SK-N-MC (cell line): Measurements from ENCODE around the gene DRC3.

Source experiments
- DNase-seq: peaks from one replicate; pipeline ENCODE4 v3.0.0-alpha.2; 2011; ENCODE audit warnings: low read depth, low spot score
- H3K27ac ChIP-seq: fragments of 200-600 bp; sonication (generic); 2 replicates; pipeline ENCODE4 v1.5.1; 2016; ENCODE audit warnings: mixed run types
- H3K36me3 ChIP-seq: fragments of 200-600 bp; sonication (generic); 2 replicates; pipeline ENCODE4 v1.6.1; 2017; ENCODE audit warnings: antibody characterized with exemption, low read length, mixed read lengths; ENCODE audit not compliant: insufficient read depth
- H3K4me3 ChIP-seq: fragments of 200-600 bp; sonication (generic); 2 replicates; pipeline ENCODE4 v1.5.1; 2016
- H3K9ac ChIP-seq: fragments of 200-600 bp; sonication (generic); 2 replicates; pipeline ENCODE4 v1.8.0; 2017; ENCODE audit warnings: mixed run types, mixed read lengths; ENCODE audit not compliant: insufficient read length
- H3K9me3 ChIP-seq: fragments of 200-600 bp; sonication (generic); 2 replicates; pipeline ENCODE4 v1.6.1; 2017; ENCODE audit warnings: low read depth, mild to moderate bottlenecking, antibody characterized with exemption, low read length, moderate library complexity, mixed read lengths
- EZH2 ChIP-seq: fragments of 200-600 bp; sonication (generic); IDR thresholded peaks from one replicate; pipeline ENCODE4 v1.6.1; 2017; ENCODE audit warnings: antibody characterized with exemption
- FOXP2 ChIP-seq: optimal IDR thresholded peaks from 2 replicates; pipeline ENCODE3; 2011; ENCODE audit warnings: mild to moderate bottlenecking, moderate library complexity; ENCODE audit not compliant: insufficient read depth; ENCODE audit errors: extremely low read length, control extremely low read depth
- POLR2AphosphoS5 ChIP-seq: IDR thresholded peaks from 2 replicates; pipeline ENCODE4 v1.6.1; 2012; ENCODE audit warnings: mild to moderate bottlenecking, low read depth, low read length, borderline replicate concordance

The DRC3 gene

DNA sequence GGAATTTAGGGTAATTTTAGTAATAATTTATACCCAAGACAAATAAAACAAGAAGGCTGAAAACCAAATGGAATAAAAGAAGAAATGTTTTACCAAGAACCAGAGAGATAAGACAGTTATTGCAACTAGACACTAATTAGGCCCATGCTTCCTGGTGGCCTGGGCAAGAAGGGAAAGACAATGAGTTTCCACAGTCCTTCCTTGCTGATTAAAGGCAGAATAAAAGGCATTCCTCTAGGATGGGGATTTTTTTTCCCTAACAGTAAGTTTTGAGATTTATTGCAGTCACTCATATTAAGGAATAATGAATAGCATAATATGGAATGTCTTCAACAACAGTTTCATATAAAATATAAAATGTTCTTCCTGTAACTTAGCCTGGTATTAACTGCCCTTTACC, 42.0 kb upstream of the DRC3 start:
- no peaks in the 10 kb centered on the region for H3K9me3 ChIP-seq
- no peak overlapping the region for H3K4me3 ChIP-seq
- H3K36me3 ChIP-seq: no peaks in the 10 kb centered on the region
- H3K27ac ChIP-seq: no peak overlapping the region
- no peak for DNase-seq
- no peak overlapping the region for H3K9ac ChIP-seq
- no peak for TF ChIP-seq FOXP2
- no peak for TF ChIP-seq POLR2AphosphoS5
- TF ChIP-seq EZH2: no peak

DNA sequence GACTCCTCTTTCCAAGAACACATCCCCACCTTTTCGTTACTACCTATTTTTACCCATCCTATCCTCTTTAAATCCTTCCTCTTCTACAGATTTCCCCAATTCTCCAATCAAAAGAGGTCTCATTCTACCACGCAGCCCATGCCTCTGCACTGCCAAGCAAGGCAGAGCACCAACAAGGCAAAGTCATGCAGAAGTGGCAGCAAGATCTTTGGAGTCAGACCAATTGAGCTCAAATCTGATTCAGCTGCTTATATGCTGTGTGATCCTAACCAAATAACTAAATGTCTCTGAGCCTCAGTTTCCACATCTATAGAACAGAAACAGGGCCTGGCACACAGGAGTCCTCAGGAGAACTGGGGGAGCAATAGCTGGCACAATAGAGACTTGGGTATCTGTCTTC, 41.5 kb upstream of the DRC3 start:
- no peak for DNase-seq
- no peaks in the 10 kb centered on the region for H3K9me3 ChIP-seq
- no peak overlapping the region for H3K9ac ChIP-seq
- no peak overlapping the region for H3K27ac ChIP-seq
- H3K4me3 ChIP-seq: no peak overlapping the region
- no peaks in the 10 kb centered on the region for H3K36me3 ChIP-seq
- TF ChIP-seq POLR2AphosphoS5 (no peak), EZH2 (no peak), FOXP2 (no peak)

DNA sequence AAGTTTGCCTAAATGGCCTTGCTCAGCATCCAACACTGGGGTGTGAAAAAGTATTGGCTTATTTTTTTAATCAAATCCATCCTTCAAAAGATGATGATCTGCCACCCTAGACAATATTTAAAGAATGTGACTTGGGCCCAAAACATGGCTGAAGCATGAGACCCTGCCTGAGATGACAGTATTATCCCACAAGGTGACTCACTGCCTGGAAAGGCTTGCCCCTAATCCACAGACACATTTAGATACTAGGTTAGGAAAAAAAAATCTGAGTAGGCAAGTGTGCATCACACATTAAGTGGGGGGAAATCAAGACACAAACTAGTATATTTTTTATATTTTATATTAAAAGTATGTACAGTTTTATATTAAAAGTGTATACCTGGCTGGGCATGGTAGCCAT, 38.9 kb upstream of the DRC3 start:
- no peak for DNase-seq
- Histone ChIP-seq H3K4me3 (no peak overlapping the region), H3K9me3 (no peaks in the 10 kb centered on the region), H3K9ac (no peak overlapping the region), H3K27ac (no peak overlapping the region), H3K36me3 (no peaks in the 10 kb centered on the region)
- TF ChIP-seq EZH2 (no peak), FOXP2 (no peak)

DNA sequence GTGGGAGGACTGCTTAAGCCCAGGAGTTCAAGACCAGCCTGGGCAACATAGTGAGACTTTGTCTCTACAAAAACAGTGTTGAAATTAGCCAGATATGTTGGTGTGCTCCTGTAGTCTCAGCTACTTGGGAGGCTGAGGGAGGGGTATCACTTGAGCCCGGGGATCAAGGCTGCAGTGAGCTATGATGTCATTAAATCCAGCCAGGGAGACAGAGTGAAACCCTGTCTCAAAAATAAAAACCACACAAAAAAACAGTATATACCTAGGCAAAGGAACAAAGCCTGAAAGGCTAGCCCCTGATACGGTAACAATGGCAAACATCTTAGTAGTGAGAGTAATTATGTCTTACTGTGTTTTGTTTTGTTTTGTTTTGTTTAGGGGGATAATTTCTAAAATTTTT, 38.4 kb upstream of the DRC3 start:
- H3K36me3 ChIP-seq: no peaks in the 10 kb centered on the region
- no peak overlapping the region for H3K27ac ChIP-seq
- H3K4me3 ChIP-seq: no peak overlapping the region
- no peak for DNase-seq
- no peaks in the 10 kb centered on the region for H3K9me3 ChIP-seq
- TF ChIP-seq EZH2 (no peak), FOXP2 (no peak), POLR2AphosphoS5 (no peak)
- H3K9ac ChIP-seq: no peak overlapping the region

DNA sequence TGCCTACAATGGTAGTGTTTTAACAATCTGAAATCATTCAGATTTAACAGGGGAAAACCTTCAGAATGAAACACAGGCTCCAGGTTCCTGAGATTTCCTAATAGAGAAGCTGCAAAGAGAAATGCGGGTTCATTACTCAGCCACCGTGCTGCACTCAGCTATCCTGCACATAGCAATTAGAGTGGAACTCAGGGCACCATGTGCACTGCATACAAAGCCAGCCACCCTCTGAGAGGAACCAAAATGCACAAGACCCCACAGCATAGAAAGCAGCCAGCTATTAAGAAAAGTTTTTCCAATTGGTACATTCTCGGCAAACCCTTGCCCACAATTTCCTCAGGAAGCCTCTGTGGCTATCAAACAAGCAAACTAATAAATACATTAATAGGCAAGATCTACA, 37.9 kb upstream of the DRC3 start:
- TF ChIP-seq EZH2: no peak
- no peak for TF ChIP-seq POLR2AphosphoS5
- TF ChIP-seq FOXP2: no peak
- Histone ChIP-seq H3K9ac (no peak overlapping the region), H3K9me3 (no peaks in the 10 kb centered on the region), H3K4me3 (no peak overlapping the region), H3K27ac (no peak overlapping the region), H3K36me3 (no peaks in the 10 kb centered on the region)
- DNase-seq: no peak

DNA sequence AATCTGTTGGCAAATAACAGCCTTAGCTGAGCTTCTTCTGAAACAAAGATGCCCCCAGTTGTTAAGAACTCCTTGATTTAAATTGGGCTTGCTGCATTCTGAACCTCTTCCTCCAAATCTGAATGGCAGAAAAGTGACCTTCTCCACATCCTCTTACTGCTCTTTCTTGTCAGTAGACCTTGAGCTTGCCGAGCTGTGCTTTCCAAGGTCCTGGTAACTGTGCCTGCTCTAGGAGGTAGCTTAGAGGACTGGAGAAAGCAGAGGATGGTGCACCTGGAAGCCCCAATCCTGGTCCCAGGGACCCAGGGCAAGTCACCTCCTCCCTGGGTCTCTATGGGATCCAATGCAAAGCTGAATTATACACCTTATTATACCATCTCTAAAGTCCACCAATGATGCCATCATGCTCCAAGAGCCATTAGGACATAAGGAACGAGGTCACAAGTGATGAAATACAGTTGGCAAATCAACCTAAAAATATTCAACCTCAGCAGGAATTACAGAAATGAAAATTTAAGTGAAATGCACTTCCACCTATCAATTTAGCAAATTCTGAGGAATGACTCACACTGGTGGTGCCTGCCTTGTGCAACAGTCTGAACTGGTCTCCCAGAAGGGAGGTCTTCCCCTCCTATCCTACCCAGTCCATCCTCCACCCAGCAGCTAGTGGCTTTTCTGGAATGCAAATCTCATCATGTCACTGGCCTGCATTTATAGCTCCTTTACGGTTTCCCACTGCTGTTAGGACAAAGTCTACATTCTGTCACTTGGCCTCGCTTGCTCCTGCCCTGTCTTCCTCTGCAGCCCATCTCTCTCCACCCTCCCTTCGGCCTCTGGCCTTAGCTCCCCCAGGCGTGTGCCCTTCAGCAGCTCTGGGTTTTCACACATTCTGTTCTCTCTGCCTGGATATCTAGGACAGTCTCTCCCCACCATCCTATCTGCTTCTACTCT, 37.1 kb upstream of the DRC3 start:
- no peaks in the 10 kb centered on the region for H3K9me3 ChIP-seq
- TF ChIP-seq EZH2 (no peak), FOXP2 (no peak), POLR2AphosphoS5 (no peak)
- no peaks in the 10 kb centered on the region for H3K36me3 ChIP-seq
- no peak overlapping the region for H3K4me3 ChIP-seq
- no peak overlapping the region for H3K9ac ChIP-seq
- H3K27ac ChIP-seq: no peak overlapping the region
- no peak for DNase-seq

DNA sequence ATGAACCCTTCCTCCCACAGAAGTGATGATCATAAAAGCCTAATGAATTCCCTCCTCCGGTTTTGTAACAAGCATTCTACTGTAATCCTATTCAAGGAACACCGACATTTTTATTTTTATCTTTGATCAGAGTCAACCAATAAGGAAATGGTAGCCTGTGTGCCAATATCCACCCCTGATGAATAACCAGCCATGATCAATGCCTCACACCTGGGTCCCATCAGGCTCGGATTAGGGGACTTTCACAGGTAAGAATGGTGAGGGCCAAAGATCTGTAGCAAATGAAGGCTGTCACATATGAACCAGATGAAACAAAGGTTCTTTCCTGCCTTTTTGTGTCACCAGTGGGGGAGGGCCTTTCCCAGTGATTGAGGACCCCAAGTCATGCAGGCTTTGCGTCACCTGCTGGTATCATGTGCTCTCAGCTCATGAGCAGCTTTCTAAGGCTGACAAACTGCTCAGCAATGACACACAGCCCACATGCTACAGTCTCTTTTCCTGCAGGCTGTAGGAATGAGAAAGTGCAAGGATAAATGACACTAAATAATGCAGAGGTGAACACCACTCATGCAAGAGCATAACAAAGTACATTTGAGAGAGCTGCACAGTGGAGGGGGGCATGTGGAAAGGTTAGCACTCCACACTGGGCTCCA, 35.3 kb upstream of the DRC3 start:
- H3K36me3 ChIP-seq: no peaks in the 10 kb centered on the region
- no peak overlapping the region for H3K27ac ChIP-seq
- no peaks in the 10 kb centered on the region for H3K9me3 ChIP-seq
- DNase-seq: no peak
- TF ChIP-seq EZH2 (no peak), FOXP2 (no peak), POLR2AphosphoS5 (no peak)
- no peak overlapping the region for H3K4me3 ChIP-seq
- no peak overlapping the region for H3K9ac ChIP-seq

DNA sequence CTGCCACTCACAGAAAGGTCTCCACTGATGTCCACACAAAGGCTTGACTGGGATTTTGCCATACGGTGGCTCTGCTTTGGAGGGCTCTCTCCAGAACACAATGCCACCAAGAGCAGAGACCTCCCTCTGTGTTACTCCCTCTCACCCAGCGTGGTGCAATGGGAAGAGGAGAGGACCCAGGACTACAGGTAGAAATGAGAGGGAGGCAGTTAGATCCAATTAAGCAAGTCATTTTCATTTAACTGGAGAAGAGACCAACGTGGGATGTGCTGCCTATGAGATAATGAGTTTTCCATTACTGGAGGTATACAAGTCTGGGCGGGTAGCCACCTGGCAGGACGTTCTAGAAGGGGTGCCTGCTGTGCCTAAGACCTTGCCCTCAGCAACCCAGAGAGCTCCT, 34.7 kb upstream of the DRC3 start:
- no peaks in the 10 kb centered on the region for H3K36me3 ChIP-seq
- DNase-seq: no peak
- no peak overlapping the region for H3K4me3 ChIP-seq
- H3K9me3 ChIP-seq: no peaks in the 10 kb centered on the region
- no peak overlapping the region for H3K9ac ChIP-seq
- H3K27ac ChIP-seq: no peak overlapping the region
- TF ChIP-seq FOXP2 (no peak), EZH2 (no peak), POLR2AphosphoS5 (no peak)
